ENCODE results near the gene MOCS3.

MOCS3 gene, protein sequence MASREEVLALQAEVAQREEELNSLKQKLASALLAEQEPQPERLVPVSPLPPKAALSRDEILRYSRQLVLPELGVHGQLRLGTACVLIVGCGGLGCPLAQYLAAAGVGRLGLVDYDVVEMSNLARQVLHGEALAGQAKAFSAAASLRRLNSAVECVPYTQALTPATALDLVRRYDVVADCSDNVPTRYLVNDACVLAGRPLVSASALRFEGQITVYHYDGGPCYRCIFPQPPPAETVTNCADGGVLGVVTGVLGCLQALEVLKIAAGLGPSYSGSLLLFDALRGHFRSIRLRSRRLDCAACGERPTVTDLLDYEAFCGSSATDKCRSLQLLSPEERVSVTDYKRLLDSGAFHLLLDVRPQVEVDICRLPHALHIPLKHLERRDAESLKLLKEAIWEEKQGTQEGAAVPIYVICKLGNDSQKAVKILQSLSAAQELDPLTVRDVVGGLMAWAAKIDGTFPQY

DNA sequence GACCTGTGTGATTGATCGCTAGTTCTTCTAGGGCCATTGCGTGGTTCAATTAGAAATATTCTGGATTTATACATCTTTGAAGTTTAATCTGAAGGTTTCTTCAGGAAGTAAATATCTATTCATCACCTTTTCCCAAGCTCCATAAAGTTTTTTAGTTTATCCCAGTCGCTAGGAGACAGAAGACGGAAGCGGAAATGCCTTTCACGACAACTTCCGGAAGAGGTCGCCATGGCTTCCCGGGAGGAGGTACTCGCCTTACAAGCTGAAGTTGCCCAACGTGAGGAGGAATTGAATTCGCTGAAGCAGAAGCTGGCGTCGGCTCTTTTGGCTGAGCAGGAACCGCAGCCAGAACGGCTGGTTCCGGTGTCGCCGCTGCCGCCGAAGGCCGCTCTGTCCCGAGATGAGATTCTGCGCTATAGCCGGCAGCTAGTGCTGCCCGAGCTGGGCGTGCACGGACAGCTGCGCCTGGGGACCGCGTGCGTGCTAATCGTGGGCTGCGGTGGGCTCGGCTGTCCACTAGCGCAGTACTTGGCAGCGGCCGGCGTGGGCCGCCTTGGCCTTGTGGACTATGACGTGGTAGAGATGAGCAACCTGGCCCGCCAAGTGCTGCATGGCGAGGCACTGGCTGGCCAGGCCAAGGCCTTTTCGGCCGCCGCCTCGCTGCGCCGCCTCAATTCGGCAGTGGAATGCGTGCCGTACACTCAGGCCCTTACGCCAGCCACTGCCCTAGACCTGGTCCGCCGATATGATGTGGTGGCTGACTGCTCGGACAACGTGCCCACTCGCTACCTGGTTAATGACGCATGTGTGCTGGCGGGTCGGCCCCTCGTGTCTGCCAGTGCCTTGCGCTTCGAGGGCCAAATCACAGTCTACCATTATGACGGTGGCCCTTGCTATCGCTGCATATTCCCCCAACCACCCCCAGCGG lies at the start of gene MOCS3:
MOCS3 (plus strand) TSS at position 204 of the 928 bp plus-strand sequence; CDS start at position 229, 25 bp downstream.
- peak; percentile 86 for DNase-seq

DNA sequence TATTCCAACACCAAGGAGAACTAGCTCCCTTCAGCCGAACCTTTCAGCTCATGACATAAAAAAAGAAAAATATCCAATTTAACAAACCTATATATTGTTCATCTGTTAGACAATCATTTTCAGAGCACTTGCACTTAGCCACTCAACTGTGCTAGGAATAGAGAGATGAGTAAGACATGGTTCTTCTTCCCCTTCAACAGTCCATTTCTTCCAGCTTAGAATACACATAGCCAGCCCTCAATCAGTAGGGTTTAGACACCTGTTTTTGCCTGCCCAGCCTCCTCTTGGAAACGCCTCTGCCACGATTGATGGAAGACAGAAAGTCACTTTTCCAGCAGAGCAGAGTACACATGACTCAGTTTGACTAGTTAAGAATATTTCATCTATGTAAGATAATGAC lies 49.2 kb upstream of the MOCS3 start:
- no peak for DNase-seq

DNA sequence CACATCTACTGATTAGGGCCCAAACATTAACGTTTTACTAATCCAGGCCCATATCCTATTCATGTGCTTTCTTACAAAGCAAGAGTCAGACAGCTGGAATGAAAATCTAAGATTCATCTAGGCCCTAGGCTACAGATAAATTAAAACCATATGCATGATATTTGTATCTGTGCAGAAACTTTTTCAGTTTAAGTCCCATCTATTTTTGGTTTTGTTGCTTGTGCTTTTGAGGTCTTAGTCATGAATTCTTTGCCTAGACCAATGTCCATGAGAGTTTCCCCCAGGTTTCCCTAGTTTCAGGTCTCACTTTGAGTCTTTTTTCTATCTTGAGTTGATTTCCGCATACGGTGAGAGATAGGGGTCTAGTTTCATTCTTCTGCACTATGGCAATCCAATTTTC lies 47.6 kb upstream of the MOCS3 start:
- DNase-seq, result no peak

DNA sequence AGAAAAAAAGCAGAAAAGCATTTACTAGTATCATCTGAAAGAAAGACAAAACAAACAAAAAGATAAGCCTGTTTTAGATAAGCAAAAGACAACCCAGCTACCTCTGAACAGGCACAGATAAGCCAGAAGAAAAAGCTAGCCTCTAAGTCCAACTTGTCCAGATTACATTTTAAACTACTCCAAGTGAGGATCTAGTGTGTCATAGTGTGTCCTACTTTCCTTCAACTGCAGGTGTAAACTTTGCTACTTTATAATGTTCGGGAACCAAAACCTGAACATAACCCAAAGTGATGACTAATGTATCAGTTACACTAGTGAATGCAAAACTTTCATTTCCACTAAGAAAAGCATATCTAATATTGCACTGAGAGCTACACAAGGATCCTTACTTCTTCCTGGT lies 46.9 kb upstream of the MOCS3 start:
- no peak for DNase-seq

DNA sequence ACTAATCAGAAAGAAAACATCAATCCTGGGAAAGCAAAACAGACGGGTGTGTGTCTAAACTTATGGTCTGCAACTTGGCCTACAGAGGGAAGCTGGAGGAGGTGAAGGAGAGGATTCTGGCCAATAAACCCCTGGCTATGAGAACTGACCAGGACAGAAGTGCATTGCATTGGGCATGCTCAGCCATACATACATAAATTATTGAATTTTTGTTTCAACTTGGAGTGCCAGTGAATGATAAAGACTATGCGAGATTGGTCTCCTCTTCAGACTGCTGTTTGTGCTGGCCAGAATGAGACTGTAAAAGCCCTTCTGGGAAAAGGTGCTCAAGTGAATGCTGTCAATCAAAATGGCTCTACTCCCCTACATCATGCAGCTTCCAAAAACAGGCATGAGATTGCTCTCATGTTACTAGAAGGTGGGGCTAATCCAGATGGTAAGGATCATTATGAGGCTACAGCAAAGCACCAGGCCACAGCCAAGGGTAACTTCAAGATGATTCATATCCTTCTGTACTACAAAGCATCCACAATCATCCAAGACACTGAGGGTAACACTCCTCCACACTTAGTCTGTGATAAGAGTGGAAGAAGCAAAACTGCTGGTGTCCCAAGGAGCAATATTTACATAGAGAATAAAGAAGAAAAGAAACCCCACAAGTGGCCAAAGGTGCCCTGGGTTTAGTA lies 44.8 kb upstream of the MOCS3 start:
- DNase-seq, result peak; percentile 13

DNA sequence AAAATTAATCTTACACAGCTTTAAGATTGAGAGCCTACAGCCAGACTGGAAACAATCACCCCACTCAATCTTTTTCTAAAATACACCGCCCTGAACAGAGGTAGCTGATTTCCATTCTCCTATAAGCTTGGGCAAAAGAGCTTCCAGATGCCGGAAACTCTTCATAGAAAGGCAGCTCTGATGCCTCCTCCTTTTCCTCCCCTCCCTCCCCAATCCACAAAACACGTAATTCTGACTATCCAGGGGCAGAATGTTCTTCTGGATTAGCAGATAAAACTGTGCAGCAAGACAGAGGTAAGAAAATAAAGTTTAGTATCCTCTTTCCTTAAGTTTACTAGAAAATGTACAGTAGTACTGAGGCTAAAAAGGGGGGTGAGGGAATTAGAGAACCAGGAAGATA lies 43.2 kb upstream of the MOCS3 start:
- no peak for DNase-seq

DNA sequence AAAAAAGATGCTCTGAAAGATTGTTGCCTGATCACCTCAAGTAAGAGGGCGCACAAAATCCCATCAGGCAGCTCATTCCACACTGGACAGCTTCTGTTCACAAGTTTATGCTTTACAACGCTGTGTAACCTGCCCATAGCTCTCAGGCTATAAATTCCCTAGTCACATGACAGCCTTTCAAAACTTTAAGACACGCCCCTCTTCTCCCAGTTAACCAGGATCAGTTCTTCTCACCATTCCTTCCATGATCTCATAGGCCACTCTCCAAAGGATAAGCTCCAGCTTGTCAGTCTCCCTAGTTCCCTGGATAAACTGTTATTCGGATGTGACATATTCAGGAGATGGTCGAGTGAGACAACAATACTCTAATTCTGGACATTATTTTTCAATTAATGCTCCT lies 42.4 kb upstream of the MOCS3 start:
- no peak for DNase-seq

DNA sequence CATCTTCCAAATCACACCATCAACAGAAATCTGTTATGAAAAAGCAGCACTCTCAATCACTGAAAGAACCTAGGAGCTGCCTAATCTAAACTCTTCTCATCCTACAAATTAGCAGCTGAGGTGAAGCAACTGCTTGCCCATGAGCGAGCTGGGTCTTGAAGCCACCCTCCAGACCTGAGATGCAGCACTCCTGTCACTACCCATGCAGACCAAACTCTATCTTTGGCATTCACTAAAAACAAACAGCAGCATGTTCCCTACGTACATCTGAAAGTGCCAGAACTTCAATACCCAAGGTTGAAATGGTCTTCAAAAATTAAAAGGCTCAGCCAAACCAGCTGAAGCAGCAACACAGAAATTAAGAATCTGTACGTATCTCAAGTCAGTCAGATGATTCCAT lies 41.7 kb upstream of the MOCS3 start:
- no peak for DNase-seq

DNA sequence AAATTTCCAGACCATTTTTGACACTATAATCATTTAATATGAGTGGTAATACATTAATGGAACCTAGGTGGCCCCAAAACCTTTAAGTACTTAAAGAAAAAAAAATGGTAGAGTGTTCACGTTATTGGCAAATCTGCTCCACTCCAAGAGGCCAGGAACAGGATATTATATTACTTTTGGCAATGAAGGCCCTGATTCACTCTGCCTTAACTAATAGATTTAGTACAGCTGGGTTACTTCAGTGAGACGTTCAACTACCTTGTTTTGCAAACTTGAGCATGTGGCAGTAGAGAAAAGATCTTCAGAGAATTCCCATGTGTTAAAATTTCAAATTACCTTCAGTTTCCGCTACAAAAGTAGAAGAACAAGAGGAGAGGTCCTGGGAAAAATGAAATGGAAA lies 40.2 kb upstream of the MOCS3 start:
- no peak for DNase-seq

DNA sequence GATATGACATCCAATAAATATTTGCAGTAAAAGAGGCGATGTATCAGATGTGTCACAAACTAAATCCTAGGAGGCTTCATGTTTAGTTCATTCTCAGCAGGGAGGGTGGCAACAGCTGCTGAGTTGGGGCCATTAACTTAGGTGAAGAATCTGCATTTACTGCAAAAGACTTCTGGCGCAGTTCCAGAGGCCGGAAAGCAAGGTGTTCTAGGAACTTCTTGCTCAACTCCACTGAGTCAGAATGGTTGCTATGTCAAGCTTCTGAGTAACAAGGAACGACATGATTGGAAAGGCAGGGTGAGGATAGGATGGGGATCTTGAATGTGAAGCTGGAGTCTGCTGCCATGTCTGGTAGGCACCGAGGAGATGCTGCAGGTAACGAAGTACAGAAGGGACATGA lies 39.1 kb upstream of the MOCS3 start:
- no peak for DNase-seq

DNA sequence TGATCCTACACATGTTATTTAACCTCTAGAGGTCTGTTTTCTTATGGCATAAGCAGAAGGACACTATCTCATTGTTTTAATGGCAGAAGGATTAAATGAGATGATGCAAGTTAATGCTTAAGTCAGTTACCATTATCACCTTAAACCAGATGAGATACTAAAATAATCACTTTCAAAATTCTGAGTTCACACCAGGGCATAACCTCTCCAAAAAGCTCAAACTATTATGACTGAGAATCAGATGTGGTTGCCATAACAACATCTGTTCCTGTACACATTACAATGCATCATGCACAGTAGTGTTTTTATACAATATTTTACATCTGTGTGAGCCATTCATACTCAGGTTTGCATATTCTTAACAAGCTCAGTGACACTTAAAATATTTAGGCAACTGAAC lies 37.6 kb upstream of the MOCS3 start:
- no peak for DNase-seq

DNA sequence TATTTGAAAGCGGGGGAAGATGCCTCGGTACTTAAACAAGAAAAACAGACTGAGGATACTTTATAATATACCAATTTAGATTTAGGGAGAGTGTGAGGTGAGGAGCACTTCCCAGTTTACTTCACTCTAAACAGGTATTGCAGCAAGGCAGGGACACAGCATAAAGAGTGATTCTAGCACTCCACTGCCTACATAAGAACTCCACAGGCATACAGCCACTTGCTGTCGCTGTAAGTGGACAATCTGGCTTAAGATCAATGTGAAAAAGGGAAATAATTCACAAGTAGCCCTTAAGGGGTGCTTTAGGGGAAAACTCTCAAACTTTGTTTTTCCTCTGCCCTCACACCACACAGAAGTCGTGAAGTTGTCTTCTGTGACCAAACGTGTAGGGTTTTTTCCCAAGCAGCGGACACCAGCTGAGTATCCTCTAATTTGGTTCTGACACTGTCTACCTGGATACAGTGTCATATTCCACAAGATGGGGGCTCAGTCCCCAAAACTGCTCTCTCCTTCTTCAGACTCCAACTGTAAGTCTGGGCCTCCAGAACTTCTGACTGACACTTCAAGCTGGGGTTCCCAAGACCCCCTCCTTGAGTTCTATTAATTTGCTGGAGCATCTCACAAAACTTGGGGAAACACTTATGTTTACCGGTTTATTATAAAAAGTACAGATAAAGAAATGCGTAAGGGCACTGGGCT lies 36.7 kb upstream of the MOCS3 start:
- no peak for DNase-seq

DNA sequence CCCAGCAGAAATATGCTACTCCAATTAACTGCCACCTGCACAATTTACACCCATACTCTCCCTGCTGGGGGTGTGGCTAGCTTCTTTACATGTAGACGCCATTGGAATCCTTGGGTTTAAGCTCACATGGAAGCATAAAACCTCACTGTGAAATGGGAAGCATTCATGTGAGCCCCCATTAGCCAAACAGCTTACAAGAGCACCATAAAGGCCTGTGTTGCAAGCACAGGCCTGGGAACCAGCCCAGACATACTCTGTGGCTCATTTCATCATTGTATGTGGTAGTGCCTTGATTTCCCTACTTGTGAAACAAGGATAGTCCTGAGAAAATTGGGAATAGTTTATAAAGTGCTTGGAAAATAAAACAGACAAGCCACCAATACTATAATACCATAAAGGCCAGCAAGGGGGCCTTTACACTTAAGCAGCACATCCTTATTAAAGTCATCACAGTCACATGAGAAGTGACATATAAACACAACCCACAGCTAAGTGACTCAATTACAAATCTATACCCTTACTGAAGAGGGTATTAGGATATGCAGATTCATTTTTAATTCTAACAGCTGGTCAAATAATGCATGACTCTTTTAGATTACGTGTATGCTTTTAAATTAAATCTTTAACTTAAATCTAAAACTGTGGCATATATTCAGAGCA lies 34.2 kb upstream of the MOCS3 start:
- no peak for DNase-seq

DNA sequence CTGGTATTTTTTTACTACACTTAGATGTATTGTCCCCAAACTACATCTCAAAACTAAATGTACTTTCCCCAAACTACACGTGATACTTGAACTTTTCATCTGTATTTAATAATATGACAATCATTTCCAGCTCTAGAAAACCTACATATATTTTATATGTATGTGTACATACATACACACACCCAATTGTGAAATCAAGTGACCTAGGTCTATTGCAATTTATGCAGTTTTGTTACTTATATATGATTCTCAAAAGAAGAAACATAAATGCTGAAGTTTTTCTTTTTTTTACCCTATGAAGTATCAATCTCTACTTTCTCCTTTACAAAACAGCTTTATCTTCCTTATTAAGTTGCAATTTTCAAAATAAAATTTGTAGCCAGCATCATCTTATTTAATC lies 32.1 kb upstream of the MOCS3 start:
- DNase-seq, result no peak

DNA sequence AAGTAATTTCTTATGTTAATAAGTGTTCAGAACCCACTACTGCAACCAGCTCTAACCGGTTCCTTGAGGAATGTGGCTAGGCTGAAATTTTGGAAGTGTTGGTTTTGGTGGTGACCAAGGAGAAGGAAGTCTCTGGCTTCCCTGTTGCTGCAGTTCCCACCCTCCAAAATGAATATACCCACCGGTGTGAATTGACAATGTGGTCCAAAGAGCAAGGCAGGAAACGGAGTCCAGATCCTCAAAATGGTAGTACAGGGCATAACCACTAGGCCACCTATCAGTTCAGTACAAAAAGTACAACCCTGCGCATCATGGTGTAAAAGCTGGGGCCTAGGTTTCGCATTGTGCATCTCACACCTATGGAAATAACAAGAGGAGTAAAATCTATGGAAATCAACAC lies 30.1 kb upstream of the MOCS3 start:
- no peak for DNase-seq

DNA sequence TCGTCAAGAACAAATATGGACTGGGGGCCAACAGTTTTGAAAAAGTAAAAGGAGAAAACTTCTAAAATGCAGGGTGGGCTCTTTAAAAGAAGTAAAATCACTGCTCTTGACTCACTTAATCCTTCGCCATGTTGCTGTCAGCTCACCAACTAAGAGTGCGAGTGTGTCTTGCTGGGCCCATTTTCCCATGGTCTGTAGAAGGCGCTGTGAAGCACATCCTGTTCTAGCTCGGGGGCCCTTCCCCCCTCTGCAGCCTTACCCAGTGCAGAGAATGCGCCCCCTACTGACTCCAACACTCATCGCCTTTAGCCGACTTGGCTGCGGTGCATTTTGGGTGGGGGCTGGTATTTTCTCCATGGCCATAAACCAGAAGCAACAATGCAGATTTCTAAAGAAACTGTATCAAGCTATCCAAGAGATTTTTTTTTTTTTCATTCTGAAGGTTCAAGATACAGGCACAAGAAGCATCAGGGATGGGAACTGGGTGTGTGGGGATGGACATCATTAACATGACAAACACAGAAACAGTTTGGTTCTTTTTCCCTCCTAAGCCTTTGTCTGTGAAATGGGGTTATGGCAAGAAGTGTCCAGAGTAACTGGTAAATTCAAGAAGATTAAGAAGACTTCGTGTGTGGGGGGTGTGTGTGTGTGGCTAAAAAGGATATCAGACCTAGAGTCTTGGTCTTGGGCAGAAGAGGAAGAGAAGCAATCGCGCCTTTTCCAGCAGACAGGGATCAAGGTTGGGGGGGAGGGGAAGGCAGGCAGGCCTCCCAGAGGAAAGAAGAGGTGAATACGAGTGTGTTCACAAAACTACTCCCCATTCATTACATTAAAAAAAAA lies 29.1 kb upstream of the MOCS3 start:
- DNase-seq, result peak; percentile 91

DNA sequence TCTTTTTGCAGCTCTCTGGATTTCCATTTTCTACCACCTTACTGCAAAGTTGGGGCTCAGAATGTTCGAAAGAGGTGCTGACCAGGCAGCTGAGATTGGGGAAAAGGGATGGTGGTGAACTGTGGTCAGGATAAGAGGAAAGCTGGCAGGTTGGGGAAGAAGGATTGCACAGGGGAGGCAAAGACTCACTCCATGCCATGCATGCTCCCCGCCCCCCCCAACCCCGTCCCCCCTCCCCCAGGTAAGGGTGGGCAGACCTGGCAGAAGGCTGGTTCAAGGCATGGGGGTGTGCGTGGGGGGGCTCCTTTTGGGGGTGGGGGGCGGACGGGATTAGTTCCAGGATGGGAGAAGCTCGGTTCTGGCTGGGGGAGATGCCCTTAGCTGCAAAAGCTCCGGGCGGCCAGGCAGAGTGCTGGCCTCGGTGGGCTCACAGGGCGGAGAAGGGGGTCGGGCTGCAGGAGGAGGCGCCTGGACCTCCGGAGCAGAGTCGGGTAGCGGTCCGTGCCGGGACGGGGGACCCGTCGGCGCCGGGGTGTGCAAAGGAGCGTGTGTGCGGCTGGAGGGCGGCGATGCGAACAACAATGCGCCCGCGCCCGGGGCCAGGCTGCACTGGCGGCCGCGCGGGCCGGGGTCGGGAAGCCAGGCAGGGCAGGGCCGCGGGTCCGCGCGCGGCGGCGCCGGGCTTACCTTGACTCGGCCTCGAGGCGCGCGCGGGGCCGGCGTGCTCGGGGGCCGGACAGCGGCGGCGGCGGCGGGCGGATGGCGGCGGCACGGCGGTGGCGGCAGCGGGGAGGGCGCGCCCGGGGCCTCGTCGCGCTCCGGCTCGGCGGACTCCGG lies 28.3 kb upstream of the MOCS3 start:
- no peak for DNase-seq

DNA sequence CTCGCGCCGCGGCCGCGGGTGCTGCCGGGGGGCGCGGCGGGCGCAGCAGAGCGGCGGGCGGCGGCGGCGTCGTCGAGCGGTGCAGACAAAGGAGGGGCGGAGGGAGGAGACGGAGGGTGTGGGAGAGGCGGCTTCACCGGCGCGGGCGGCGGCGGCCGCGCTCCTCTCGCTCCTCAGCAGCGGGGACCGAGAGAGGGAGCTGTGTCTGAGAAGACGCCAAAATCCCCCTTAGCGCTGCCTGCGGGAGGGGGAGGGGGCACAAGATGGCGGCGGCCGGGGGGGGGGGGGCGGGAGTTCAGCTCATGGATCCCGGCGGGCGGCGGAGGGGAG lies 27.7 kb upstream of the MOCS3 start:
- no peak for DNase-seq

DNA sequence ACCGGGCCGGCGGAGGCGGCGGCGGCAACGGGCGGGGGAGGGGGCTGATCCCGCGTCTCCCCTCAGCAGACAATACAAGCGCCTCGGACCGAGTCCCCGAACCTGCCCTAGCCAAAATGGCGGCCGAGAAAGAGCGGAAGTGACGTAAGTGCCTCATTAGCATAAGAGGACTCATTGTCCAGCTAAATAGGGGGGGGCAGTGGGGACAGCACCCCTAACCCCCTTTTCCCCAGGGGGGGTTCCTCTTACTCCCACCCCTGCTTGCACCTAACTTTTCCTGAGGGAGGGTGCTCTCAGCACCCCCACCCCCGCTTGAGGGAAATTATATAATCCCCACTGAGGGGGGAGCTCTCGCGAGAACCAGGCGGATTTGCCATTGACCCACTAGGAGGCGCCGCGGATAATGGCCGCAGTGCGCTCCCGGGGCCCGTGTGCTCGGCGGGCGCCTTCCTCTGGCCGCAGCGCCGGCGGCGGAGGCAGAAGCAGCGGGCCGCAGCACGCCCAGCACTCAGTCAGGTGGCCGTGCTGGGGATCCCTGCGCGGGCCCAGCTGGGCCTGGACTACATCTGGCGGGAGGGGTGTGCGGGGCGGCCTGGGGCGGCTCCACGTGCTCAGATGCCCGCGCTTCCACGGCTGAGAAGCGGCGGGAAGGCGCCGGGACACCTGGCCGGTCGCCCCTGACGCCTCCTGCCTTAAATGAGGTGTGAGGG lies 27.2 kb upstream of the MOCS3 start, which contains the start of gene ADNP:
ADNP (minus strand) TSS at position 132 of the 710 bp plus-strand sequence. CDS start 27,441 bp downstream, outside the sequence.
- DNase-seq, result peak; percentile 86

All from activated naive CD4-positive, alpha-beta T cell treated with Interleukin-2 at 50 U/mL for 16 hours (primary cell).